Stimulated activated CD4-positive, alpha-beta T cell treated with anti-CD3 and anti-CD28 coated beads, Interleukin-4, amount 100 ng/mL, for 24 hours (primary cell): ENCODE measurements around the gene TRAF3IP1.
"Not testable (repeated sequence)": the region's sequence is repeated elsewhere in the genome, so short reads cannot be mapped to it uniquely, and the experiment has no call there.

Experiments
- DNase-seq: peaks from one replicate; pipeline ENCODE4 v3.0.0-alpha.2; 2020

TRAF3IP1 gene

DNA sequence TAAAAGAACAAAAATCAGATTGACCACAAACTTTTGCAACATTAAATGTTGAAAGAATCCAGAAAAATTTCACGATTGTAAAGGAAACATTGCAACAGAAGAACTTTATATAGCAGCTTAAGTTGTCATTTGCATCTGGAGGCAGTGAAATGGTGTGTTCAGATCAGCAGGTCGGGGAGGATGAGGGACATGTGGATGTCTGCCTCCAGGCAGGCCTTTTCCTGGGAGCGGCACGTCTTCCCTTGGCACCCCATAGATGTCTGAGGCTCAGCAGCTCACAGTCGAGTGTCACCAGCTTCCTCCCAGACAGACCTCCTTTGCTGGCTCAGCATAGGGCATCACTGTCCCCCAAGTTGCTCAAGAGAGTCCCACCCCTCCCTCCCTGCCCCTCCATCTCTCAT, 62.1 kb downstream of the TRAF3IP1 start:
- DNase-seq: no peak

- DNase-seq: no peak
These were observed 62.8 kb downstream of the TRAF3IP1 start for GRCh38 chr2:238383135-238383534.

DNA sequence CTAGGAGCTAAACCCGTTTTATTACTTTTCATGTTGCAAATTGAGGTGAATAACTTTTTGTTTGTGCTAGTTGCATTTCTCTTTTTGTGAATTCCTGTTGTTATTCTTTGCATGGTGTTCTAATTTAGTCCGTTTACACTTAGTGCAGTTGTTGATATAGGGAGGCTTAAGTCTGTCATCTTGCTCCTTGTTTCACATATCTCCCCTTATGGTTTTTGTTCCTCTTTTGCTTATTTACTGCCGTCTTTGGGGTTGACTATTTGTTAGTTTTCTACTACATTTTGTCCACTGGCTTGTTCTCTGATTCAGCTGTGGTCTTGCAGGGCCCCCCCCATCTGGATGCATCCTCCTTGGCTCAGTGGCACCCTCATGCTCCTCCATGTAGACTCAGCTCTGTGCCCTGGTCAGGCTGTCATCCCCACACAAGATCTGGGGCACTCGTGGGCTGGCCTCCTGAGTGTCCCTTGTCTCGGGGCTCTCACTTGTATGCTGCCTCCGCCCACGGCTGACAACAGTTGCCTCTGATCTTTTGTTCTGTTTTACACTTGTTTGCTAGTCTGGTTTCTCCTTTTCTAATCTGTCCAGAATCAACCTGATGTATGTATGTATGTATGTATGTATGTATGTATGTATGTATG, 63.5 kb downstream of the TRAF3IP1 start:
- DNase-seq: no peak

DNA sequence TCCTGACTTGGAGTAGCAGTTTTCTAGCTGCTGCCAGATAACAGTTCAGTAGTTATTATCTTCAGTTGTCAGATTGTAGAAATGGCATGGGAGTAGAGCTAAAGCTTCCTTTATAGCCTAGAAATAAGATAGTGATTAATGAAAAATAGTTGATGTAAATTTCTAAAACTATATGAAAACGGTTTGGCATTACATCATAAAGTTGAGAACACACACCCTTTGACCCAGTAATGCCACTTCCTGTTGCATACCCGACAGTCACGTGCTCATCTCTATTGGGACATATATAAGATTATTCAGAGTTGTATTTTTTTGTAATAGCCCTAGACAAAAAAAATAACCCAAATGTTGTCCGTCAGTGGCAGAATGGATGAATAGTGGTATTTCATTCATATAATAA, 67.0 kb downstream of the TRAF3IP1 start:
- DNase-seq: no peak

DNA sequence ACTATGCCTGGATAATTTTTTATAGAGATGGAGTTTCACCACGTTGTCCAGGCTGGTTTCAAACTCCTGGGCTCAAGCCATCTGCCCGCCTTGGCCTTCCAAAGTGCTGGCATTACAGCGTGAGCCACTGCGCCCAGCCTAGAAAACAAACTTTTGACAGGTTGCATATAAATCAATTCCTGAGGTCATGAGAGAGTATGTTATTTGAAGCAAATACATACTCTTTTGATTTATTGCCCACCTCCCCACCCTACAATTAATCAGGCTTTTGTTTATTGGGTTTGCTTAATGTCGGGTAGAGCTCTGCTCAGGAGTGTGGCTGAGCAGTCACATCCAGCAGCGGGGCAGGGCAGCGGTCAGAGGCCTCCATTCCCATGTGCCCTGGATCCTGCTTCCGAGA, 68.5 kb downstream of the TRAF3IP1 start:
- DNase-seq: no peak

DNA sequence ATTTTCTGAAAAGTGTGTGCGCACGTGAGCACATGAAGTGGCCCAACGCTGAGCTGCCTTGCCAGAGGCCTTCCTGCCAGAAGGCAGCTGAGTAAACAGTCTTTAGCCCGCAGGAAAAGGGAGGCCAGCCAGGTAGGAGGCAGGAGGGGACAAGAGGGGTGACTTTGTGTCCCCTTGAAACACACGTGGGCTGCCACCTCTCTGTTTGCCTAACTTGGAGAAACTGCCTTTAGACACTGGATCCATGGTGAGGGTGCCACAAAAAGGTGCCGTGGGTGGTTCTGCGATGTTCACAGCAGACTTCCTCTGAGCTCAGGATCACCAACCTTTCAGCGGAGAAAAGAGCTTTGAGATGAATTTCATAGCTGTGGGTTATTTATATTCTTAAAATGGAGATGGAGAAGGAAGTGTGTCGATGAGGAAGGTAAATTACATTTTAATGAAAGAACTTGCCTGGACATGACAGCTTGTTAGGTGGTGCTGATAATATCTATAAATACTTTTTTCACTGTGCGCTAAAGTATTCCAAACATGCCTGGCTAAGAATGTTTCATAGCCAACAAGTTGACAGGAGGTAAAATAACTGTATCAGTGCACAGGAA, 69.8 kb downstream of the TRAF3IP1 start:
- DNase-seq: no peak

GRCh38 chr2:238391042-238391689, 70.8 kb downstream of the TRAF3IP1 start:
- DNase-seq: no peak

GRCh38 chr2:238396663-238397062, 76.3 kb downstream of the TRAF3IP1 start:
- DNase-seq: no peak

DNA sequence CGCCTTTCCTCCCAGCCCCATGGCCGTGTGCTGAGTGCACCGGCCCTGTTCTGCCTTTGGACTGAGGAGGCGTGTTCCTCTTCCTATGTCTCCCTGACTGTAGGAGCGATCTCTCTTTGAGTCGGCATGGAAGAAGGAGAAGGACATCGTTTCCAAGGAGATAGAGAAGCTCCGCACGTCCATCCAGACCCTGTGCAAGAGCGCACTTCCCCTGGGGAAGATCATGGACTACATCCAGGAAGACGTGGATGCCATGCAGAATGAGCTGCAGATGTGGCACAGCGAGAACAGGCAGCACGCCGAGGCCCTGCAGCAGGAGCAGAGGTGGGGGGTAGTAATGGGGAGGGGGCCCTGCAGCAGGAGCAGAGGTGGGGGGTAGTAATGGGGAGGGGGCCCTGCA, 77.0 kb downstream of the TRAF3IP1 start:
- DNase-seq: no peak

DNA sequence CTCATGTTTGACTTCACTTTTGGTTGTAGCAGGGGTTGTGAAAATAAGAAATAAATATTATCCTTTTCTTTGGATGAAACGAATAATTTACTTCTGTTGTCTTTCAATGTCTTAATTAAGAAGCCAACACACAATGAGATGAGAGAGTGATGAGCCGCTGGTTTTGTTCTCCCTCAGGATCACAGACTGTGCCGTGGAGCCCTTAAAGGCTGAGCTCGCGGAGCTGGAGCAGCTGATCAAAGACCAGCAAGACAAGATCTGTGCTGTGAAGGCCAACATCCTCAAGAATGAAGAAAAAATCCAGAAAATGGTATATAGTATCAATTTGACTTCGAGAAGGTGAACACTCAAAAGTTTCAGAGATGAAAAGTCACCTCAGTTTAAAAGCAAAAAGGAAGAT, 78.3 kb downstream of the TRAF3IP1 start:
- no peak for DNase-seq

- DNase-seq: no peak
These were observed 78.8 kb downstream of the TRAF3IP1 start for GRCh38 chr2:238399094-238399493.

- DNase-seq: no peak
These were observed 81.2 kb downstream of the TRAF3IP1 start for GRCh38 chr2:238401551-238401950.

DNA sequence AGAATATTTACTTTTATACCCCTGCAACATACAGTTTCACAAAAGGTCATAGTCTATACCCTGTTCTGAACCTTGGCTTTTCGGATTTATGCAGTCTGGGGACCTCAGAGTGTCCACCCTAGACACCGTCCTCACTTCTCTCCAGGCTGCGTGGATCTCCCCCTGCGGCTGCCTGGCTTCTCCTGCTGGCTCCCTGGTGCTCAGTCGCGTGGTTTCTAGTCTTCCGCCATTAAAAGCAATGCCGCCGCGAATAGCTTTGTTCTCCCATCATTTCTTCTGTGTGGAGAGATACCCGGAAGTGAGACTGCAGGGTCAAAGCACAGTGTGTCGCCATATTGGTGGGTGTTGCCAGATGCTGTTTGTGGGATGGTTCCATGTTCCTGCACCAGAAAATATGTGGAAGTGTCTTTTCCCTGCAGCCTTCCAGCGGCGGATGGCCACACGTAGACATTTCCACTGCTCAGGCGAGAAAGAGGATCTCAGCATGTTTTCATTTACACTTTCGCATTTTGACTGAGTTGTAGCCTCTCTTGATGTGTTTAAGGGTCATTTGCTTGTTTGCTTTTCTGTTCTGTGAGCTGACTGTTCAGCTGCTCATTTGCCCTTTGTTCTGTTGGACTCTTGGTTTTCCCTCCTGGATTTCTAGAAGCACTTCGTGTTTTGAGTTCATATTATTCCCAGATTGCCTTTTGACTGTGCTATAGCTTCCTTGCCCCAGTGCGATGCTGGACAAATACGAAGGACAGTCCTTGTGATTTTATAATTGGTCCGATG, 83.5 kb downstream of the TRAF3IP1 start:
- DNase-seq: no peak

DNA sequence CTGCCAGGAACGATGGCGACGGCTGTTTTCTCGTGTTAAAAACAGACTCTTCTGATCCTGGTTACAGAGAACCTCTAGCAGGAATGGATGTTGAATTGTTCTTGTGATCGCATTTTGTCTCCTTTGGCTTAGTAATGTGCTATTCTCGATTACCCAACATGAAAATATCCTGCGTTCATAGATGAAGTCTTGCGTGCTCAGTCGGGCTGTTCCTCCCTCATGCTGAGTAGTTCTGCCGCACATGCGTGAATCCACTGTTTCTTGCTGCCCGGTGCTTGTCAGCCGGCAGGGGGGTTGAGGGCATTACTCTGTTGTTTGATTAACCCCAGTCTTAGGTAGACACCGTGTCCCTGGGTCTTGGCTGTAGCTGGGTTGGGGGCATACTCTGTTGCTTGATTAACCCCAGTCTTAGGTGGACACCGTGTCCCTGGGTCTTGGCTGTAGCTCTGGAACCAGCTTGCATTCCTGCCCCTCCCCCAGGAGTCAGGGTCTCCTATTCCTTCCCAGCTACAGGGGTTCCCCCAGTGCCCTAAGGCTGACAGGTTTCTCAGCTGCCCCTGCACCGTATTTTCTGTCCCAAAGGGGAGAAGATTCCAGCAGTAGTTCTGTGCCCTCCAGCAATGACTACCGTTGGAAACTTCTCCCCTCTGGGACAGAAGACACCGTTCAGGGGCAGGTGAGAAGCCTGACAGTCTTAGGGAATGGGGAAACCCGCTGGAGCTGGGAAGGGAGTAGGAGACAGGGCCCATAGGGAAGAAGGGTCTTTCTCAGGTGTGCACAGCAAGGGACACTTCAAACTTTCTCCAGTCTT, 84.3 kb downstream of the TRAF3IP1 start:
- DNase-seq: no peak

- not testable (repeated sequence) for DNase-seq
These were observed 84.9 kb downstream of the TRAF3IP1 start for GRCh38 chr2:238405217-238405555.

- no peak for DNase-seq
These were observed 86.1 kb downstream of the TRAF3IP1 start for GRCh38 chr2:238406221-238406997.

GRCh38 chr2:238406998-238407285, 86.6 kb downstream of the TRAF3IP1 start:
- no peak for DNase-seq

- no peak for DNase-seq
These were observed 87.2 kb downstream of the TRAF3IP1 start for GRCh38 chr2:238407566-238407965.

DNA sequence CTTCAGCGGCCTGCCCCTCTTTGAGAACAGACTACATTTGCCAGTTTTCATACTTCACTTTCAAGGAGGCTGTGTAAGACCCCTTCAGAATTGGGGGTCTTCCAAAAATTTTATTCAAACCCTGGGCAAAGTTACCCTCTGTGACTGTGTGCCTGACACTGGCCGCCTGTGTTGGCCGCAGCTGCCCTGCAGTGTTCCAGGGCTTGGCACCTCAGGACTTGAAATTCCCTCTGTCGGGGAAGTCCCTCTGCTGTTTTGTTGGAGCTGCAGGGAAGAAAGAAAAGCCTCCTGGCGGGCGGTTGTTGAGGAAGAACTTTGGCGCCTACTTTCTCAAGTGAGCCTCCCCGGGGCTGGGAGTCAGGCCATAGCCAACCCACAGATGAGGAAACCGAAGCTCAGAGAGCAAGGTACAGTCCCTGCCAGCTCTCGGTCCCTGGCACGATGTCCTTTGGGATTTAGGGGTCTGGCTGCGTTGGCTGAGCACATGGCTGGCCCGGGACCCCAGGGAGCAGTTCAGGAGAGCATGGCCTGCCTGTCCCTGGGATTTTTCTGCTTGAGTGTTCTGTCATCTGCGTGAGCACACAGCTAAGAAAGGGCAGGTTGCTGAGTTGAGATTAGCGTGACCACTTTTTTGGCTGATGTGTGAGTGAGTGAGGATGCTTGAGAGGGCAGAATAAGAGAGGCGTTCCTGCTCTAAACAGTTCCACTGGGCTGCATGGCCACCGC, 88.5 kb downstream of the TRAF3IP1 start:
- no peak for DNase-seq

DNA sequence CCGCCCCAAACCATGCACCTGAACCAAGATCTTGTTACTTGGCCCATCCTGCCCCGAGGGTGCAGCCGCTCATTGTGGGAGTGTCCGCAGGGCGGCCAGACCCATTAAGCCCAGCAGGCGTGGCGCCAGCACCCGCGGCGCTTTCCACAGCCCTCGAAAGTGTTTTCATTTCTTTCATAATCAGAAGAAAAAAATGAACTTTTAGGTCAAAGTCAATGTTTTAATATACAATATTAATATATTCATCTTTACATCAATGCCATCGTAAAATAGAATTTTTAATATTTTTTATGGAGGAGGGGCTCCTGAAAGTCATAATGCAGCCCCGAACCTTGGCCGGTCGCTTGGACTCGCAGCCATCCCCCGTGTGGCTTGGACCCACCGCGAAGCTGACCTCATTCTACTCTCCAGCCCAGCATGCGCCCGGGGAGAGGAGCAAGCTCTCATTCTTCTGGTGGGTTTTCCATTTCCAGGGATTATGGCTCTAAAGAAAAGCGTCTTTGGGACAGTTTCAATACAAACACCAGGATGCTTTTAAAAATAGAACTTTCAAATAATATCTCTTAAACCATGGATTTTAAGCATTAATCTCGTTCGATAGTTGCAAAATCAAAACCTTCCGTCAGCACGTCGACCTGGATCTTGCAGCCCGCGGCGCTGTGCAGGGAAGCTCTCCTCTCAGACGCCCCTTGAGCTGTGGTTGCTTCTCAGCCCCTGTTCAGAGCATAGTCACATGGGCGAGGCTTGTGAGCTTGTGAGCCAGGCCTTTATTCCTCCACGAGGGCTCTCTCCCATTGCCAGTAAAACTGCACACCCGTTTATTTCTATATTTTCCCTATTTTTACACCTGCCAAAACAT, 89.3 kb downstream of the TRAF3IP1 start:
- DNase-seq: no peak
